ENCODE measurements around the gene TMC6. TPM values are rescaled to one million over a fixed set of nuclear protein-coding genes. Genes with fewer than 3 reads are reported as not detected.

Gene TMC6
- total RNA-seq, 2 donors from 2014 or later, result 21.0 to 32.3 TPM

GRCh38 chr17:78111727-78112517 is 16.6 kb downstream of the TMC6 start:
- Histone ChIP-seq H3K4me1 (peaks cover 9% of the 10 kb centered on the region), H3K27ac (no peak overlapping the region), H3K4me3 (no peak overlapping the region), H3K27me3 (no peaks in the 10 kb centered on the region), H3K9me3 (no peaks in the 10 kb centered on the region), H3K36me3 (replicated peaks in 1 of 2; ENCODE audit: insufficient read depth in 1 of 2, low read depth in 2 of 2) (peaks cover 0 to 2% of the 10 kb centered on the region in 2 donors)
- 20 to 86% methylated on average over 1 to 28 of the region's 28 CpGs for WGBS, 2 donors
- intact Hi-C loops (cut with DNase I), result loop anchor here (5.0 to 10.0 kb wide), 3 partner anchors 53 to 313 kb away; partner anchors contain the start of gene SYNGR2
- no peak for TF ChIP-seq CTCF (IDR thresholded peaks at IDR 0.05)
- no peak for TF ChIP-seq POLR2A (IDR thresholded peaks at IDR 0.05)
- DNase-seq (no peak), ATAC-seq (no peak)

- H3K27ac ChIP-seq, result no peak overlapping the region
- no peak for ATAC-seq
- TF ChIP-seq POLR2A (IDR thresholded peaks at IDR 0.05) (no peak), CTCF (IDR thresholded peaks at IDR 0.05) (no peak)
- H3K4me1 ChIP-seq, result peaks cover 7% of the 10 kb centered on the region
- intact Hi-C loops (cut with DNase I), result loop anchor here (5.0 to 10.0 kb wide), 3 partner anchors 54 to 314 kb away; partner anchors contain the start of gene SYNGR2
- H3K36me3 ChIP-seq (replicated peaks in 1 of 2; ENCODE audit: insufficient read depth in 1 of 2, low read depth in 2 of 2), result peaks cover 0 to 2% of the 10 kb centered on the region in 2 donors
- H3K9me3 ChIP-seq, result no peaks in the 10 kb centered on the region
- no peak for DNase-seq
- H3K4me3 ChIP-seq, result no peak overlapping the region
- WGBS, 2 donors, result 68% methylated on average over 16 to 17 of the region's 19 CpGs
- no peaks in the 10 kb centered on the region for H3K27me3 ChIP-seq
Observed at GRCh38 chr17:78111016-78111726, 17.4 kb downstream of the TMC6 start.

GRCh38 chr17:78110363-78111015 is 18.1 kb downstream of the TMC6 start:
- peaks cover 0 to 2% of the 10 kb centered on the region in 2 donors for H3K36me3 ChIP-seq (replicated peaks in 1 of 2; ENCODE audit: insufficient read depth in 1 of 2, low read depth in 2 of 2)
- H3K4me1 ChIP-seq, result peaks cover 7% of the 10 kb centered on the region
- TF ChIP-seq POLR2A (IDR thresholded peaks at IDR 0.05), result no peak
- DNase-seq (no peak), ATAC-seq (no peak)
- H3K27me3 ChIP-seq, result no peaks in the 10 kb centered on the region
- 78 to 87% methylated on average over 11 to 19 of the region's 22 CpGs for WGBS, 2 donors
- H3K9me3 ChIP-seq, result no peaks in the 10 kb centered on the region
- no peak overlapping the region for H3K27ac ChIP-seq
- intact Hi-C loops (cut with DNase I), result loop anchor here (5.0 to 10.0 kb wide), 3 partner anchors 54 to 314 kb away; partner anchors contain the start of gene SYNGR2
- no peak overlapping the region for H3K4me3 ChIP-seq

GRCh38 chr17:78109489-78109761 is 19.1 kb downstream of the TMC6 start:
- no peak for TF ChIP-seq POLR2A (IDR thresholded peaks at IDR 0.05)
- TF ChIP-seq CTCF (IDR thresholded peaks at IDR 0.05), result no peak
- ATAC-seq (no peak), DNase-seq (no peak)
- 61 to 90% methylated on average over 4 to 9 of the region's 9 CpGs for WGBS, 2 donors
- Histone ChIP-seq H3K27ac (no peak overlapping the region), H3K4me1 (peaks cover 7% of the 10 kb centered on the region), H3K9me3 (no peaks in the 10 kb centered on the region), H3K27me3 (no peaks in the 10 kb centered on the region), H3K36me3 (replicated peaks in 1 of 2; ENCODE audit: insufficient read depth in 1 of 2, low read depth in 2 of 2) (peaks cover 0 to 5% of the 10 kb centered on the region in 2 donors), H3K4me3 (no peak overlapping the region)
- intact Hi-C loops (cut with DNase I), result no loop called here
